HEK293 (cell line): ENCODE measurements around the gene KANTR.
A peak's percentile ranks its signal among the peaks of the same experiment; 100 is the strongest.

Experiments used
- CTCF ChIA-PET: fragments of 350-600 bp; formaldehyde crosslinking; extraction: SDS; loops from one replicate; lab custom pipeline; 2021; ENCODE audit warnings: antibody characterized with exemption; lab: Yijun Ruan, JAX
- POLR2A ChIA-PET: fragments of 300-600 bp; formaldehyde crosslinking; extraction: SDS; loops from one replicate; lab custom pipeline; 2020; ENCODE audit warnings: antibody characterized with exemption, inconsistent platforms; lab: Yijun Ruan, JAX
- H3K27ac ChIP-seq: fragments of 200-500 bp; sonication (Bioruptor generic); 2 replicates; pipeline ENCODE4 v1.5.1; 2014; ENCODE audit warnings: low read depth, low read length, control low read depth, inconsistent platforms; ENCODE audit errors: extremely low read depth
- H3K36me3 ChIP-seq, 2 experiments: fragments of 200-500 bp in 1 of 2; sonication (Bioruptor generic) in 1 of 2; 1 replicate in 1 of 2; 2 replicates in 1 of 2; pipeline ENCODE4 v1.5.1; 2014 to 2017; ENCODE audit warnings: inconsistent platforms in 2 of 2, low read length in 2 of 2; ENCODE audit not compliant: control insufficient read depth in 2 of 2, insufficient read depth in 1 of 2
- H3K4me1 ChIP-seq: fragments of 200-500 bp; sonication (Bioruptor generic); 2 replicates; pipeline ENCODE4 v1.5.1; 2014; ENCODE audit warnings: mild to moderate bottlenecking, low read length, inconsistent platforms; ENCODE audit not compliant: control insufficient read depth, insufficient read depth
- H3K4me3 ChIP-seq: 2 replicates; pipeline ENCODE4 v1.5.1; 2011; ENCODE audit warnings: low read depth, mild to moderate bottlenecking, control low read depth, low read length, moderate library complexity
- H3K9me3 ChIP-seq: fragments of 200-500 bp; sonication (Bioruptor generic); 2 replicates; pipeline ENCODE4 v1.5.1; 2014; ENCODE audit warnings: low read depth, low read length, inconsistent platforms; ENCODE audit not compliant: control insufficient read depth, insufficient read depth
- EGR2 ChIP-seq: fragments of 450-650 bp; formaldehyde crosslinking; IDR thresholded peaks from 2 replicates; pipeline ENCODE4 v1.5.1; 2016; ENCODE audit warnings: low read depth, missing biosample characterization, missing genetic modification characterization
- PRDM10 ChIP-seq: fragments of 450-650 bp; formaldehyde crosslinking; IDR thresholded peaks from 2 replicates; pipeline ENCODE4 v1.5.1; 2016; ENCODE audit warnings: missing biosample characterization, missing genetic modification characterization
- PRDM4 ChIP-seq: fragments of 450-650 bp; formaldehyde crosslinking; IDR thresholded peaks from 2 replicates; pipeline ENCODE4 v1.5.1; 2017; ENCODE audit warnings: missing biosample characterization, missing genetic modification characterization
- ZBTB20 ChIP-seq: fragments of 450-650 bp; formaldehyde crosslinking; IDR thresholded peaks from 2 replicates; pipeline ENCODE4 v1.5.1; 2016; ENCODE audit warnings: missing biosample characterization, missing genetic modification characterization
- ZFHX2 ChIP-seq: fragments of 450-650 bp; formaldehyde crosslinking; conservative IDR thresholded peaks from 2 replicates; pipeline ENCODE4 v1.5.1; 2016; ENCODE audit warnings: missing biosample characterization, missing genetic modification characterization
- ZNF362 ChIP-seq: fragments of 450-650 bp; formaldehyde crosslinking; IDR thresholded peaks from 2 replicates; pipeline ENCODE4 v1.5.1; 2016; ENCODE audit warnings: missing biosample characterization, missing genetic modification characterization
- ZNF366 ChIP-seq: fragments of 450-650 bp; formaldehyde crosslinking; conservative IDR thresholded peaks from 2 replicates; pipeline ENCODE4 v1.5.1; 2016; ENCODE audit warnings: missing biosample characterization, missing genetic modification characterization
- ZNF391 ChIP-seq: fragments of 450-650 bp; formaldehyde crosslinking; IDR thresholded peaks from 2 replicates; pipeline ENCODE4 v1.5.1; 2016; ENCODE audit warnings: low read depth, missing biosample characterization, missing genetic modification characterization, borderline replicate concordance
- ZNF426 ChIP-seq: fragments of 450-650 bp; formaldehyde crosslinking; IDR thresholded peaks from 2 replicates; pipeline ENCODE4 v1.5.1; 2017; ENCODE audit warnings: missing biosample characterization, missing genetic modification characterization, mild to moderate bottlenecking, inconsistent platforms, moderate library complexity
- ZNF664 ChIP-seq: fragments of 450-650 bp; formaldehyde crosslinking; IDR thresholded peaks from 2 replicates; pipeline ENCODE4 v1.5.1; 2016; ENCODE audit warnings: missing biosample characterization, missing genetic modification characterization
- ZNF830 ChIP-seq: fragments of 450-650 bp; IDR thresholded peaks from 2 replicates; pipeline ENCODE4 v1.5.0; 2018; ENCODE audit warnings: missing biosample characterization, missing genetic modification characterization, low read depth, mild to moderate bottlenecking, moderate library complexity
- TF ChIP-seq, protein P1 (sequence below): fragments of 450-650 bp; formaldehyde crosslinking; IDR thresholded peaks from 2 replicates; pipeline ENCODE4 v1.5.1; 2016; ENCODE audit warnings: missing biosample characterization, missing genetic modification characterization
- TF ChIP-seq, protein P2 (sequence below): fragments of 450-650 bp; formaldehyde crosslinking; IDR thresholded peaks from 2 replicates; pipeline ENCODE4 v1.5.1; 2016; ENCODE audit warnings: missing biosample characterization, missing genetic modification characterization

KANTR gene

GRCh38 chrX:53084863-53085262 lies 9.1 kb upstream of the KANTR start:
- Histone ChIP-seq H3K4me1 (peaks cover 3% of the 10 kb centered on the region; the same call in 1 of the 2 replicates), H3K36me3 (peaks cover 15 to 48% of the 10 kb centered on the region in 2 experiments), H3K9me3 (no peaks in the 10 kb centered on the region), H3K27ac (no peak overlapping the region), H3K4me3 (no peak overlapping the region)
- no peak for TF ChIP-seq PRDM4 (tag by site-specific recombination)
- TF ChIP-seq ZBTB20 (tag by site-specific recombination): peak; percentile 52
- POLR2A ChIA-PET: no interaction called here
- CTCF ChIA-PET: no interaction called here

GRCh38 chrX:53085661-53086229 lies 8.2 kb upstream of the KANTR start:
- CTCF ChIA-PET: no interaction called here
- peak overlapping the region; percentile 38; the same call in 1 of the 2 replicates for H3K27ac ChIP-seq
- H3K9me3 ChIP-seq: no peaks in the 10 kb centered on the region
- H3K4me3 ChIP-seq: no peak overlapping the region
- peaks cover 2% of the 10 kb centered on the region; the same call in 1 of the 2 replicates for H3K4me1 ChIP-seq
- POLR2A ChIA-PET: no interaction called here
- H3K36me3 ChIP-seq: peaks cover 15 to 48% of the 10 kb centered on the region in 2 experiments
- TF ChIP-seq ZNF362 (tag by site-specific recombination): no peak
- TF ChIP-seq, protein P1, sequence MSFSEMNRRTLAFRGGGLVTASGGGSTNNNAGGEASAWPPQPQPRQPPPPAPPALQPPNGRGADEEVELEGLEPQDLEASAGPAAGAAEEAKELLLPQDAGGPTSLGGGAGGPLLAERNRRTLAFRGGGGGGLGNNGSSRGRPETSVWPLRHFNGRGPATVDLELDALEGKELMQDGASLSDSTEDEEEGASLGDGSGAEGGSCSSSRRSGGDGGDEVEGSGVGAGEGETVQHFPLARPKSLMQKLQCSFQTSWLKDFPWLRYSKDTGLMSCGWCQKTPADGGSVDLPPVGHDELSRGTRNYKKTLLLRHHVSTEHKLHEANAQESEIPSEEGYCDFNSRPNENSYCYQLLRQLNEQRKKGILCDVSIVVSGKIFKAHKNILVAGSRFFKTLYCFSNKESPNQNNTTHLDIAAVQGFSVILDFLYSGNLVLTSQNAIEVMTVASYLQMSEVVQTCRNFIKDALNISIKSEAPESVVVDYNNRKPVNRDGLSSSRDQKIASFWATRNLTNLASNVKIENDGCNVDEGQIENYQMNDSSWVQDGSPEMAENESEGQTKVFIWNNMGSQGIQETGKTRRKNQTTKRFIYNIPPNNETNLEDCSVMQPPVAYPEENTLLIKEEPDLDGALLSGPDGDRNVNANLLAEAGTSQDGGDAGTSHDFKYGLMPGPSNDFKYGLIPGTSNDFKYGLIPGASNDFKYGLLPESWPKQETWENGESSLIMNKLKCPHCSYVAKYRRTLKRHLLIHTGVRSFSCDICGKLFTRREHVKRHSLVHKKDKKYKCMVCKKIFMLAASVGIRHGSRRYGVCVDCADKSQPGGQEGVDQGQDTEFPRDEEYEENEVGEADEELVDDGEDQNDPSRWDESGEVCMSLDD (tag by site-specific recombination): no peak
- TF ChIP-seq, all 188 proteins: peak for 0

DNA sequence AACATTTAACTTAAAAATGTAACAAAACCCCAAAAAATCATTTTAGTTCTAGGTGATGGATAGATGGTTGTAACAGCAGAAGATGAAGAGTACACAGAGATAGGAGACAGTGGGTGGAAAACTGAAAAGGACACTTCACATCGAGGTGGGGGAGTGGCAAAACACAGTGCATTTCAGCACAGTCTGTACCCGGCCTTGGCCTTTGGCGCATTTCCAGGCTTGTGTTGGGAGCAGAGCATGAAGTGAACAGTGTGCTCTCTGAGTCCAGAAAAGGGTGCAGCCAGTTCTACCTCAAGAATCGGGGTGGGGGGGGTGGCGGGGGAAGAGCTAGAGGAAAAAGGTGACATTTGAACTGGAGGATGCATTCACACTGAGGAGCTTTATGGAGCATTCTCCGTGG lies 7.5 kb upstream of the KANTR start:
- H3K27ac ChIP-seq: peak overlapping the region; percentile 38; the same call in 1 of the 2 replicates
- no peaks in the 10 kb centered on the region for H3K9me3 ChIP-seq
- H3K4me3 ChIP-seq: no peak overlapping the region
- H3K36me3 ChIP-seq: peaks cover 15 to 48% of the 10 kb centered on the region in 2 experiments
- CTCF ChIA-PET: no interaction called here
- no peaks in the 10 kb centered on the region for H3K4me1 ChIP-seq
- TF ChIP-seq ZBTB20 (tag by site-specific recombination): peak; percentile 32; the same call in 1 of the 2 replicates
- TF ChIP-seq ZNF391: no peak
- POLR2A ChIA-PET: interaction anchor here (1.3 kb wide), 1 partner anchor 13 kb away, joined by 3 read pairs; no protein-coding TSS in a partner anchor

DNA sequence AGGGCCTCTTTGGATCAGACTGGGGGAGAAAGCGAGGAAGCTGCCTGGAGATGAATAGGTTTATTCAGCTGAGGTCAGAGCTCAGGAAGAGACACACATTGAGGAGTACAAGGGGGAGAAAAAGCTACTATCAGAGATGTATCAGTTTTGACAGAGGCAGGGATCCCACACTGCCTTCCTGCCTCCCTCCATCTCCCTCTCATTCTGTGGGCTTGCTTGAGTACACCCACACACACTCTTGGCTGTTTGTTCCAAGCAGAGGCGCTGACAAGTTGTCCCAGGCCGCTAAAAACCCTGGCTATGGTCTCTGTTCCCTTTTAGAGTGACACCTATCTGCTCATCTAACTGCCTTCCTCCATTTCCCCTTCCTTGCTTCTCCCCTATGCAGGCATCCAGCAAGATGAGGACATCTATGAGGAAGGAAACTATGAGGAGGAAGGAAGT lies 6.5 kb upstream of the KANTR start:
- H3K4me1 ChIP-seq: no peaks in the 10 kb centered on the region
- no peaks in the 10 kb centered on the region for H3K9me3 ChIP-seq
- POLR2A ChIA-PET: interaction anchor here (1.3 kb wide), 1 partner anchor 14 kb away, joined by 3 read pairs; no protein-coding TSS in a partner anchor
- peaks cover 15 to 48% of the 10 kb centered on the region in 2 experiments for H3K36me3 ChIP-seq
- CTCF ChIA-PET: interaction anchor here (0.7 kb wide), 1 partner anchor 78 kb away, joined by 3 read pairs; no protein-coding TSS in a partner anchor
- H3K27ac ChIP-seq: 0 out of 2 replicates have a peak overlapping the region, but pooled peaks have one; percentile 49
- no peak overlapping the region for H3K4me3 ChIP-seq
- TF ChIP-seq ZNF830 (tag by site-specific recombination): no peak
- 0 out of 2 replicates have a peak, but pooled peaks have one; percentile 31 for TF ChIP-seq ZNF366 (tag by site-specific recombination)
- TF ChIP-seq ZFHX2 (tag by site-specific recombination): peak; percentile 68
- no peak for TF ChIP-seq ZNF426 (tag by site-specific recombination)
- peak; percentile 72 for TF ChIP-seq EGR2
- TF ChIP-seq PRDM10 (tag by site-specific recombination): 0 out of 2 replicates have a peak, but pooled peaks have one; percentile 22
- TF ChIP-seq, protein P2, sequence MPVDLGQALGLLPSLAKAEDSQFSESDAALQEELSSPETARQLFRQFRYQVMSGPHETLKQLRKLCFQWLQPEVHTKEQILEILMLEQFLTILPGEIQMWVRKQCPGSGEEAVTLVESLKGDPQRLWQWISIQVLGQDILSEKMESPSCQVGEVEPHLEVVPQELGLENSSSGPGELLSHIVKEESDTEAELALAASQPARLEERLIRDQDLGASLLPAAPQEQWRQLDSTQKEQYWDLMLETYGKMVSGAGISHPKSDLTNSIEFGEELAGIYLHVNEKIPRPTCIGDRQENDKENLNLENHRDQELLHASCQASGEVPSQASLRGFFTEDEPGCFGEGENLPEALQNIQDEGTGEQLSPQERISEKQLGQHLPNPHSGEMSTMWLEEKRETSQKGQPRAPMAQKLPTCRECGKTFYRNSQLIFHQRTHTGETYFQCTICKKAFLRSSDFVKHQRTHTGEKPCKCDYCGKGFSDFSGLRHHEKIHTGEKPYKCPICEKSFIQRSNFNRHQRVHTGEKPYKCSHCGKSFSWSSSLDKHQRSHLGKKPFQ (tag by site-specific recombination): no peak
- peak; percentile 73 for TF ChIP-seq ZNF664 (tag by site-specific recombination)
